GM19463 (cell line): ENCODE data around the gene OBSL1.
A peak's percentile ranks its signal among the peaks of the same experiment; 100 is the strongest.

Experiments used
- ATAC-seq: cut with Tn5 transposase; IDR thresholded peaks from one replicate; pipeline ENCODE4 v1.9.1; 2021; ENCODE audit warnings: mild to moderate bottlenecking, moderate library complexity; ENCODE audit not compliant: unreplicated experiment

Gene OBSL1

DNA sequence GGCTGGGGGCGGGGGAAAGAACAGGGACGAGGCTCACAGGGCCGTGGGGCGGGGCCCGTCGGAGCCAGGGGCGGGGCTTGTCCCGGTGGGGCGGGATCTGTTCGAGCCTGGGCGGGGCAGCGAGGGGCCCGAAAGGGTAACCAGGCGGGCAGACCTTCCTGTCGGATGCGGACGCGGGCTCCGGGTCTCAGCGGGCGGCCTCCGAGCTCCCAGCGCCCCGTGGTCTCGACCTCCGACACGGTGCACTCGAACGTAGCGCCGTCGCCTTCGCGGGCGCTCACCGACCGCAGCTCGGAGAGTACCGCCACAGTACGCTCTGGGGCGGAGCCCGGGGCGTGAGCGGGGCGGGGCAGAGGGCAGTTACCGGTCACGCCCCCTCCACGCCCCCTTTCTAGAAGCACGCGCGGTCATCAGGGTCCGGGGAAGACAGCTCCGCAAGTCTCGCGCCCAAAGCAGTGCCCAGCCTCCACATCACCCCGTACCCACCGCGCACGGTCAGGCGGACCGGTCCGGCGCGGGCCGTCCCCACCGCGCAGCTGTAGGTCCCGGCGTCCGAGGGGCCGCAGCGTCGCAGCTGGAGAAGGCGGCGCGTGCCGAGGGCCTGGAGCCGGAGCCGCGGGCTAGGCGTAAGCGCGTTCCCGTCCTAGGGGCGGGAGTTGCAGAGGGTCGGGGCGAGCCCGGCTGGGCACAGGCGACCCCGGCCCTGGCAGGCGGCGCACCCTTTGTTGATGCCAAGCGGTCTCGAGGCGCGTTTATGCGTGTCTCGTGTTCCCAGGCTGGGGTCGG, 18.8 kb downstream of the OBSL1 start:
- ATAC-seq, result peak; percentile 95

DNA sequence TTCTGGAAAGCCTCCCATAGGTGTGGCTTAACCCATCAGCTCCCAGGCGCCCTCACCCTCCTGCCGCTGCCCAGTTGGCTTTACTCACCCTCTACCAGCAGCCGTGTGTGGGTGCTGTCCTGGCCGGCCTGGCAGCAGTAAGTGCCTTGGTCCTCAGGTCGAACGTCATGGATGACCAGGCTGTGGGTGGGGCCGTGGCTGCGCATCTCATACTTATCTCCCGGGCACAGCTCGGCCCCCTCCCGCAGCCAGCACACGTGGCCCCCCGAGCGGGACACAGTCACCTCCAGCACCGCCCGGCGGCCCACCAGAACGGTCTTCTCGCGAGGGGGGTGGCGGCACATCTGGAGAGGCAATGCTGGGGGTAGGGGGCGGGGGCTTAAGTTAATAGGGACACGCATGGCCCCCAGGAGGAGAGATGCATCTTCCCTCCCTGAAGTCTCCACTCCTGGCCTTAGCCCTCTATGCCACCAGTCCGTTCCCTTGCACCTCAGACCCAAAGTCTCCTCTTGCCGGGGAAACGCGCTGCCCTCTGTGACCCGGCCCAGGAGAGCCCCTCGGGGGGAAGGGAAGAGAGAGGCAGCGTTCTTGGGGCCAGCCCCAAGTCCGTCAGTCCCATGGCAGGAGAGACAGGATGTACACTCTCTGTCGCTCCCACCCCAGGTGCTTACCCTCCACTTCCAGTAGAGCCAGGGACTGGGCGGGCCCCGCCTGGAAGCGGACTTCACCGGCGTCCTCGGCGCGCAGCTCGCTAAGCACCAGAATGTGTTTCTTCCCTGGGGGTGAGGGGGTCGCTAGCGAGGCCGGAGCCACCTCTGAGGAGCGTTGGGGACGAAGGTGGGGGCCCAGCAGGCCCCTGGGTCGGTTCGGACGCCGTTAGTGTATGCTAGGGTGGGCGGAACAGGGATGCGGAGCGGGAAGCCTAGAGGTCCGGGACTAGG, 19.6 kb downstream of the OBSL1 start:
- peak; percentile 22 for ATAC-seq

DNA sequence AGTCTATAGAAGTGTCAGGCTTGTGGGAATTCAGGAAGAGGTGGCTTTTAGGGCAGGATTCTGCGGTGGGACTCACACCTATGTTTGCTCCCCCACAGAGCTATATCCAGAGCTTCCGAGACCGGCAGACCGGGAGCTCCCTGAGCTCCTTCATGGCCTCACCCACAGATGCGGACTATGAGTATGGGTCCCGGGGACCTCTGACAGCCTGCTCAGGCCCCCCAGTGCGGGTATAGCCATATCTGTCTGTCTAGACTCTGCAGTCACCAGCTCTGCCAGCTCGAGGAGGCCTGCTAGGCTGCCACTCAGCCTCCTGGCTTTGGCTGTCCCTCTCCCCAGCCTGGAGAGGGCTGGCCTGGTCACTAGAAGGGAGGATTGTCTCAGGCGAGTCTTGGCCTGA, 21.7 kb downstream of the OBSL1 start:
- ATAC-seq, result no peak

DNA sequence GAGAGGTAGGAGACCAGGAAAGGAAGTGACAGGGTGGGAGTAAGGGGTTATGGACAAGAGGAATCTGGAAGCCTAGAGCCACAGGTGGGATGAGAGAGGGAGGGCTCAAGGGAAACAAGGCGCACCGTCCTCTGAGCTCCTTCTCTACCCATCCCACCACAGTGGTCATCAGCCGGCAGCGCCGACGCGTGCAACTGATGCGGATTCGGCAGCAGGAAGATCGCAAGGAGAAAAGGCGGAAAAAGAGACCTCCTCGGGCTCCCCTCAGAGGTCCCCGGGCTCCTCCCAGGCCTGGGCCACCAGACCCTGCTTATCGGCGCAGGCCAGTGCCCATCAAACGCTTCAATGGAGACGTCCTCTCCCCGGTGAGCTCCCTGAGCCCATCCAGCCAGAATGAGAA, 22.3 kb downstream of the OBSL1 start:
- no peak for ATAC-seq

DNA sequence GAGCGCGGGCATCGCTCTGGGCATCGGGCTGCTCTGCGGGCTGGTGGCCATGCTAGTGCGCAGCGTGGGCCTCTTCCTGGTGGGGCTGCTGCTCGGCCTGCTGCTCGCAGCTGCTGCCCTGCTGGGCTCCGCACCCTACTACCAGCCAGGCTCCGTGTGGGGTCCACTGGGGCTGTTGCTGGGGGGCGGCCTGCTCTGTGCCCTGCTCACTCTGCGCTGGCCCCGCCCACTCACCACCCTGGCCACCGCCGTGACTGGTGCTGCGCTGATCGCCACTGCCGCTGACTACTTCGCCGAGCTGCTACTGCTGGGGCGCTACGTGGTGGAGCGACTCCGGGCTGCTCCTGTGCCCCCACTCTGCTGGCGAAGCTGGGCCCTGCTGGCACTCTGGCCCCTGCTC, 23.7 kb downstream of the OBSL1 start:
- no peak for ATAC-seq

DNA sequence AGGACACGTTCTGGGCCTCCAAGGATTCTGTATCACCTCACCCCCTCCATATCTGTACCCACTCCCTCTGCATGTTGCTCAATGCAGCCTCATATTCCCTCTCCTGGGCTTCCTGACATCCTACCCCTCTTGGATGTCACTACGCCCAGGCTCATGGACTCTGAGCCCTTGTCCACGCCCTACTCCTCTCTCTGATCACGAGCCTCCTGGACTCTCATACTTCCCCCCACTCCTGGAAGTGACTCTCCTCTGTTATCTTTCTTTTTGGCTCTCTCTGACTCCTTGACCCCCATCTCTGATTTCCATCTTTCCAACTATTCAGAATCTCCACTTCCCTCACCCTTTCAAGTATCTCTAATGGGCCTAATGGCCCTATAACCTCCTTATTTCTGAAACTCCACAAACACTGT, 25.4 kb downstream of the OBSL1 start:
- ATAC-seq, result no peak

DNA sequence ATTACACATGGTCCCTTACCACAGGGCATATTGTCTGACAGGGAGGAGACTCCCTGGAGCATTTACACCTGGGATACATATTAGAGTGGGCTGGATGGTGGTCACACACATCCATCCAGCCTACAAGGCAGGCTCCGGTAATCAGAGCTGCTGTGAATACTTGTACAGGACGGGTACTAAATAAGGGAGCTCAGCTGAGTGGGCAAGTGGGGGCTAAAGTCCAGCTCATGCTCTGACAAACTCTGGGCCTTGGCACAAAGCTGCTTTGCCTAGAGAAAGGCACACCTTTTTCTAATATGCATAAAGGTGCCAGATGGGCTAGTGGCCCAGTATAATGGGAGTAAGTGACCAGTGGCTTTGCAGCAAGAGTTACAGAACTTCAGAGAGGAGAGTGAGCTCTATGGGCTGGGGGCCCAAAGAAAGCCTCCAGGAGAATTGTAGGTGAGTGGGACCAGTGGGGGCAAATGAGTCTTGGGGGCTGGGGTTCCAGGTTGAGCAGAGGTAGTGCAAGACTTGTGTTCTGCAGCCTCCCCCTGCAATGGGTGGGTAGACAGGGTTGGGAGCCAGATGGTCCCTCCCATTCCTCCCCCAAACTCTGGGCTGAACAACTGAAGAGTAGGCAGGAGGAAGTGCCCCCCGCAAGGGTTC, 25.9 kb downstream of the OBSL1 start:
- no peak for ATAC-seq

DNA sequence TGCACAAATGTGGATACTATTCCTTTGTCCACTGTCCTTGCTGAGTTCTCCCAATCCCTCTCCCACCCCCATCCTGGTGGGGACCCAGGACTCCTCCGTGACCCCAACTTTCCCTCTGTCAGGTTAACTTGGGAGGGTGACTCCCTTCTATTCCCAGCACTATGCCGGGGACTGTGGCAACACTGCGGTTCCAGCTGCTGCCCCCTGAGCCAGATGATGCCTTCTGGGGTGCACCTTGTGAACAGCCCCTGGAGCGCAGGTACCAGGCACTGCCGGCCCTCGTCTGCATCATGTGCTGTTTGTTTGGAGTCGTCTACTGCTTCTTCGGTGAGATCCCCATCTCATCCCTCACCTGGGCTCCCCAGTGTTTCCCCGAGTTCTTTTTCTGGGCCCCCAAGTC, 26.8 kb downstream of the OBSL1 start:
- no peak for ATAC-seq

DNA sequence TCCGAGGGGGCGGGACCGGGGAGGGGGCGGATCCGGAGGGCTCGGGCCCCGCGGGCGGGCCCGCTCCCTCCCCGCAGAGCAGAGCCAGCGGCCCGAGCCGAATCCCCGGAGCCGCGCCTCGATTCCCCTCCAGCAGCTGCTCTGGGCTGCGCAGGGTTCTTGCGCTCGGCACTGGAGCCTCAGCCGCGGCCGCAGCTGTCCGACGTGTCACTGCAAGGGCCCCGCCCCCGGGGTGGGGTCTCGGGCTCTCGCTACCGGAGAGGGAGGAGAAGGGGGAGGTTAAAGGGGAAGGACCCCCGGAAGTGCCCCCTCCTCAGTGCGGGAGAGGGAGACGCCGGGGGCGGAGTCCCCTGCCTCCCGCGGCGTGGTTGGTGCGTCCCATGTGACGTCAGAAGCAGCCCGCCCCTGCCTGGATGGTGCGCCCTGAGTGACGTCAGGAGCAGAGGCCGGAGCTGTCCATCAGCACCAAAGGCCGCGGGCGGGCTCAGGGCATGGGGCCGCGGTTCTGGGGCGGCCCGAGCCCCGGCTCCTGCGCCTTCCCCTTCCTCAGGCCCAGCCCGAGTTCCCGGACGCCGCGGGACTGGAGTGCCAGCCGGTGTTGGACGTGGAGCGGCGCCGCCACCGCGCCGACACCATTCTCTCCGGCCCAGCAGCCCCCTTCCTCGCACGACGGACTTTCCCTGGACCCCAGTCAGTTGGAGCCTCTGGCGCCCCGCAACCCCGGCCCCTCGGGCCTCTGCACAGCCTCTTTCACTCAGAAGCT, 27.6 kb downstream of the OBSL1 start, which contains the start of the genes CHPF and TMEM198:
Gene CHPF (minus strand): TSS at position 214 of the 763 bp plus-strand sequence. CDS start 271 bp downstream, outside the sequence.
Gene TMEM198 (plus strand): TSS at position 433 of the 763 bp plus-strand sequence. CDS start 700 bp downstream, outside the sequence.
- peak; percentile 74 for ATAC-seq

DNA sequence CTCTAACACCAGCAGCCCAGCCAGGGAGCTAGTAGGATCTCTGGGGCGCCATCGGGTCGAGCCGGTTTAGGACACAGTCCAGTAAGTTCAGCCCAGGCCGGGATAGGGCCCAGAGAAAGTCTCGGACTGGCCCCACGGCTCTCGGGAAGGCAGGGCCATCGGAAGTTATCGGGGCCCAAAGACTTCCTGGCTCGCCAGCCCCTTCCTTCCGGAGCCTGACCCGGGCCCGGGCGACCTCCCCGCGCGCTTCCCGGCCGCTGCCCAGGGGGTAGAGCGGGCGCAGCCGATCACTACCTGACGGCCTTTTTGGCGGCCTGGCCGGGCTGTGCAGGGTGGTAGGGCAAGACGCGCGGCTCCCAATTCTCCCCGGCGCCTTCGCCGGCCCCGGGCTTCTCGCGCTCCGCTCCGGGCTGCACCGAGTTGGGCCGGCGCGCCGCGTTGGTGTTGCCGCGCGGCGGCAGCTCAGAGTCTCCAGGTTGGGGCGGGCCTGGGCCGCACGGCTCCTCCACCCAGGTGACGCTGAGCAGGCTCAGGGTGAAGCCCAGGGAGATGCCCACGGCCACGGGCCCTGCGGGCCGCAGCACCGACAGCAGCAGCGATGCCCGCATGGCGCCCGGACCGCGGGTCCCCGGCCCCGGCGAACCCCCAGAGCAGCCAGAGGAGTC, 28.3 kb downstream of the OBSL1 start:
- ATAC-seq, result peak; percentile 31

DNA sequence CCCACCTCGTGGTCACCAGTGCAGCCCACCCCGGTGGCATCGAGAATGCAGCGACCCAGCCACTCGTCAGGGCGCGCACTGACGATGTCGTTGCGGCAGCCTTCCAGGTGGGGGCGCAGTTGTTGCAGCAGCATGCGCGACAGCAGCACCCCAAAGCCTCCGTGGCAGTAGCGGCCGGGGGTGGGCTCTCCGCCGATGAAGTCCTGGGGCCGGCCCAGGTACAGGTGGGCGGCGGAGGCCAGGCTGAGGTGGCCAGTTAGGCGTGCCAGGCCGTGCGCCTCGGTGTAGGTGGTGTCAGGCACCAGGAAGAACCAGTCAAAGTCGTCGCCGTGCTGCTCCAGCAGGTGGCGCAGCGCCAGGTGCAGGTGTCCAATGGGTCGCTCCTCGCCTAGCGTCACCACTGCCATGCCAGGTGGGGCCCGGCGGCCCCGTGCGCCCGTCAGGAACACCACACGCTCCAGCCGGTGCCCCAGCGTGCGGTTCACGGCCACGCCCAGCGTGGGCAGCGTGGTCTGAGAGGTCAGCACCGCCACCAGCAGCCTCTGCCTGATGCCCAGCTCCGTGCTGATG, 29.6 kb downstream of the OBSL1 start:
- peak; percentile 43 for ATAC-seq

DNA sequence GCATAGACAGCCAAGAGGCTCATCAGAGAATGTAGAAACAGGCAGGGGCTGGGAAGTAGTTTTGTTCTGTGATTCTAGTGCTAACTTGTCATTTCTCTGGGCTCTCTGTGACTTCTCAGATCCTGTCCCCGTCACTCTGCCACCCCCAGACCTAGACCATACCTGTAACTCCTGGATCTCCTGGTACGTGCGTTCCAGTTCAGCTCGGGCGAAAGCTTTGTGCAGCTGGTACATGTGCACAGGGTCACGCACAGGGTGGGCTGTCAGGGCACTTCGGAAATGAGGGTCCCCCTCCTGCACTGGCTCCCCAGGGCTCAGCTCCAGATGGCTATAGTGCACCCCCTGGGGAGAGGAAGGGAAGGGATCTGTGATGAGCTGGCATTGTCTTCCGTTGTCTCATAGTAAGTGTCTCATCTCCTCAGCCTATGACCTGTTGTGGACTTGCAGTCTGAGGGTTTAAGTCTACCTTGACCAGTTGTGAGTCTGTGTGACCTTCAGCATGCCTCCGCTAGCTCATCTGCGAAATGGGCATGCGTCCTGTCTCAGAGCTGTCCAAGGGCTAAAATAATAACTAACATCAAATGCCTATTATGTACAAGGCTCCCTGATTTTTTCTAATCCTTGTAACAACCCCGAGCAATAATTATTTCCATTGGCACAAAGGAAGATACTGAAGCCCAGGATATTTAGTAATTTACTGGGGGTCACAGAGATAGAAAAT, 30.4 kb downstream of the OBSL1 start:
- no peak for ATAC-seq

DNA sequence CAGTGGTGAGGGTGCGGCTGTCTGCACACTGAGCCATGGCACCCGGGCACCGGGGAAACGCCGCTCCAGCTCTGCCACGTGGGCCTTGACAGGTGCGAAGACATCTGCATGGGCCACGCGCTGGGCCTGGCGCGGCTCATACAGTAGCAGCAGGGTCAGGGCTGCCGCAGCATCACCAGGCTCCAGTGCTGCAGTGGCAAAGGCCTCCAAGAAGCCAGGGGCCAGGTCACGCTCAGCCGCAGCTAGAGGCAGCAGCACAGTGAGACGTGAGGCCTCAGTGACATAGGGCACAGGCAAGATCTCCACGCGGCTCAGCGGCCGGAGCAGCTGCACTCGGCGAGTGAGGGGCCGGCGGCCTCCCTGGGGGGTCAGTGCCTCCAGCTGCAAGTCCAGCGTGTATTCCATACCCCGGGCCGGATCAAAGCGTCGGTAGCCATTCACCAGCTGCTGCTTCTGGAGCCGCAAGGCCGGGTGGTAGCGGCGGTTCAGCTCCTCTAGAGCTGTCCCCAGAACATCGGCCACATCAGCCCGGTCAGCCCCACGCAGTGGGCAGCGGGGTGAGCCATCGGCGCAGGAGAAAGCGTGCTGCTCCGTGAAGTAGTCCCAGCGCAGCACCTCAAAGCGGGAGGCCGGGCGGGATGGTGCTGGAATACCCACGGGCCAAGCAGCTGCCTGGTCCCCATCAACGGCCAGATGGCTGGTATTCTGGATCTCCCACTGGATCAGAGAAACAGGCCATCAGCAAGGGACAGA, 31.2 kb downstream of the OBSL1 start:
- no peak for ATAC-seq

DNA sequence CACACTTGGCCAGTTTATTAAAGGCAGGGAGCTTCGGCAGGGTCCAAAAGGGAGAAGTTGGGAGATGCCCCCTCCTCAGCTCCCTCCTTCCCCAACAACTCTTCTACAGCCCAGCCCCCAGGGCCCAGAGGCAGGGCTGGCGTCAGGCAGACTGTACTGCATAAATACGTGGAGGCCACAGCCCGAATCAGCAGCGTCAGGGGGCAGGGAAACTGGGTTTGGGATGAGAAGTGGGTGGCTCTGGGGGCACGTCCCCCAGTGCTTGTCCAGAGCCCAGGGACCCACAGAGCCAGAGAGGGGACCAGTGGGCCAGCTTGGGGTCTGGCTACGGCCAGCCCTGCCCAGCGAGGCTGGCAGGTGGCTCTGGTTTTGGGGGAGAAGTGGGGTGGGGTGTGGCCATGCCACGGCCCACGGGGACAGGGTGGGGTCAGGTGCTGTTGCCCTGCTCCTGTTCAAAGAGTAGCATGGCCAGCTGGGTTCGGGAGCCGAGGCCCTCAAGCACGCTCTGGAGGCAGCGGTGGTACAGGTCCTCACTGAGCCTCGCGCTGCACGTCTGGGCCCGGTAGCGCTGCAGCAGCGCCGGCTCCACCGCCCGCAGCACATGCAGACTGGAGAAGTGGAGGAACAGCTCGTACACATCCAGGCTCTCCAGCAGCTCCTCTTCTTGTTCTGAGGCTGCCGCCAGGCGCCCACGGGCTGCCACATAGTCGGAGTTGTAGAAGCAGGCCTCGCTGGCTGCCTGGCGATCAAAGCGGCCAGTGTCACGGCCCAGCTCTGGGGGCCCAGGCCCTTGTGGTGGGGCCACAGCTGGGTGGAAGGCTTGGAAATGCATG, 32.2 kb downstream of the OBSL1 start:
- no peak for ATAC-seq

DNA sequence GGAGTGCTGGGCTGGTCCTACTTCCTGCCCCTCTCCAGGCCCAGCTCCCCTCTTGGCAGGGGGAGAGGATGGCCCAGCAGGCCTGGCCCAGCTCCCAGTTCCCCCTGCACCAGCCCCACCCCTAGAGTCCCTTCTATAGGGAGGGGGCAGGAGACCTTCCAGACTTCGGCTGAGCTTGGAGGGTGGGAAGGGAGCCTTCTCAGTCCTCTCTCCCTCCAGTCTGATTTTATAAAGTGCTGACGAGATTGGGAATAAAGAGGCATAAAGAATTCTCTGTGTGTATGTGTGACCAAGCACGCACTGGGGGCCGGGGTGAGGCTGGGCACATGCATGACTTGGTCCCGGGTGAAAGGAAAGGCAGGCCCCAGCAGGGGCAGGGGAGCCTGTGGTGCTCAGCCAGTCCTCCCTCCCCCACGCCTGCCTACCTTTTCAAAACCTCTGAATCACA, 32.8 kb downstream of the OBSL1 start:
- no peak for ATAC-seq

DNA sequence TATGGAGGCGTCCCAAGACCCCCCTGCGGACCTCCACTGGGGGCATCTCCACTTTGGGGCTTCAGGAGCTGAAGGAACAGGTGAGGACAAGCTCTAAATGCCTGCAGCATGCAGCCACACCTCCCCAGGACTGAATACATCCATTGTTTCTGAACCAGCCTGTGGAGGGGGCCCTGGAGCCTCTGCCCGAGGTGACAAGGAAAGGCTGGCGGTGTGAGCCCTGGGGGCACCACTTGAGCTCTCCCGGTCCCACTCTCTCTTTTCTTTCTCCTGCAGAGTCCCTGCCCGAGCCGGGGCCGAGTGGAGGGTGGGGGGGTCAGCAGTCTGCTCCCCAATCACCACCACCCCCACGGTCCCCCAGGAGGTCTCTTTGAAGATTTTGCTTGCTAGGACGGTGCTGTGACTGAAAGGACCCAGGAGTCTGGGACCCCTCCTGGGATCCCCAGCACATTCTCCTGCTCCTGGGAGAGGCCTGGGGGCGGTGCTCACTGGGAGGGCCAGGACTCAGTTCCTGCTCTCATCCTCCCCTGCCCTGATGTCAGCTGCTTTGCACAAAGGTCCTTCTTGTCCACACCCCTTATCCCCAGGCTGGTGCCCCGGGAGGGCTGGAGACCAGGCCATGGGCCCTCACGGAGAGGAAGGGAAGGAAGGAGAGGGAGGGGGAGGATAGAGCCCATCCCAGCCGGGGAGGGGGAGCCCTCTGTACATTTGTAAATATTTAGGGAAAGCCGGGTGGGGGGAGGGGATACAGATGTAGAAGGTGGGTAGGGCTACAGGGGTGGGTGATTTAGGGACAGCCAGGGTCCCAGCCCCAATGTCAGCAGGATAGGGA, 33.5 kb downstream of the OBSL1 start:
- no peak for ATAC-seq
